HEK293 (cell line): ENCODE data around the gene EML6.

Experiments
- CTCF ChIA-PET: fragments of 350-600 bp; formaldehyde crosslinking; extraction: SDS; loops from one replicate; lab custom pipeline; 2021; ENCODE audit warnings: antibody characterized with exemption; lab: Yijun Ruan, JAX
- POLR2A ChIA-PET: fragments of 300-600 bp; formaldehyde crosslinking; extraction: SDS; loops from one replicate; lab custom pipeline; 2020; ENCODE audit warnings: antibody characterized with exemption, inconsistent platforms; lab: Yijun Ruan, JAX
- H3K27ac ChIP-seq: fragments of 200-500 bp; sonication (Bioruptor generic); 2 replicates; pipeline ENCODE4 v1.5.1; 2014; ENCODE audit warnings: low read depth, low read length, control low read depth, inconsistent platforms; ENCODE audit errors: extremely low read depth
- H3K36me3 ChIP-seq, 2 experiments: fragments of 200-500 bp in 1 of 2; sonication (Bioruptor generic) in 1 of 2; 1 replicate in 1 of 2; 2 replicates in 1 of 2; pipeline ENCODE4 v1.5.1; 2014 to 2017; ENCODE audit warnings: inconsistent platforms in 2 of 2, low read length in 2 of 2; ENCODE audit not compliant: control insufficient read depth in 2 of 2, insufficient read depth in 1 of 2
- H3K4me1 ChIP-seq: fragments of 200-500 bp; sonication (Bioruptor generic); 2 replicates; pipeline ENCODE4 v1.5.1; 2014; ENCODE audit warnings: mild to moderate bottlenecking, low read length, inconsistent platforms; ENCODE audit not compliant: control insufficient read depth, insufficient read depth
- H3K4me3 ChIP-seq: 2 replicates; pipeline ENCODE4 v1.5.1; 2011; ENCODE audit warnings: low read depth, mild to moderate bottlenecking, control low read depth, low read length, moderate library complexity
- H3K9me3 ChIP-seq: fragments of 200-500 bp; sonication (Bioruptor generic); 2 replicates; pipeline ENCODE4 v1.5.1; 2014; ENCODE audit warnings: low read depth, low read length, inconsistent platforms; ENCODE audit not compliant: control insufficient read depth, insufficient read depth
- MEIS1 ChIP-seq: sonication (generic); formaldehyde crosslinking; IDR thresholded peaks from 2 replicates; pipeline ENCODE4 v1.8.1; 2022; ENCODE audit warnings: missing genetic modification reagents, mild to moderate bottlenecking, borderline replicate concordance
- PRDM2 ChIP-seq: fragments of 450-650 bp; formaldehyde crosslinking; IDR thresholded peaks from 2 replicates; pipeline ENCODE4 v1.5.1; 2016; ENCODE audit warnings: missing biosample characterization, missing genetic modification characterization, borderline replicate concordance
- ZNF112 ChIP-seq: fragments of 450-650 bp; formaldehyde crosslinking; IDR thresholded peaks from 2 replicates; pipeline ENCODE4 v1.5.0; 2017; ENCODE audit warnings: missing biosample characterization, missing genetic modification characterization
- ZNF146 ChIP-seq: fragments of 450-650 bp; formaldehyde crosslinking; IDR thresholded peaks from 2 replicates; pipeline ENCODE4 v1.5.1; 2016; ENCODE audit warnings: missing biosample characterization, missing genetic modification characterization
- ZNF248 ChIP-seq: fragments of 450-650 bp; formaldehyde crosslinking; IDR thresholded peaks from 2 replicates; pipeline ENCODE4 v1.5.1; 2017; ENCODE audit warnings: missing biosample characterization, missing genetic modification characterization
- ZNF404 ChIP-seq: fragments of 450-650 bp; formaldehyde crosslinking; IDR thresholded peaks from 2 replicates; pipeline ENCODE4 v1.5.1; 2017; ENCODE audit warnings: missing biosample characterization, missing genetic modification characterization
- ZNF626 ChIP-seq: fragments of 450-650 bp; sonication (Bioruptor Pico); formaldehyde crosslinking; IDR thresholded peaks from 2 replicates; pipeline ENCODE4 v1.5.1; 2018; ENCODE audit warnings: missing biosample characterization, missing genetic modification characterization, inconsistent platforms
- ZNF692 ChIP-seq: fragments of 450-650 bp; formaldehyde crosslinking; IDR thresholded peaks from 2 replicates; pipeline ENCODE4 v1.5.1; 2016; ENCODE audit warnings: missing biosample characterization, missing genetic modification characterization
- ZSCAN5A ChIP-seq: fragments of 450-650 bp; formaldehyde crosslinking; IDR thresholded peaks from 2 replicates; pipeline ENCODE4 v1.5.1; 2016; ENCODE audit warnings: missing biosample characterization, missing genetic modification characterization
- TF ChIP-seq, protein P1 (sequence below): fragments of 450-650 bp; formaldehyde crosslinking; IDR thresholded peaks from 2 replicates; pipeline ENCODE4 v1.5.1; 2016; ENCODE audit warnings: missing biosample characterization, missing genetic modification characterization
- TF ChIP-seq, protein P2 (sequence below): fragments of 450-650 bp; formaldehyde crosslinking; IDR thresholded peaks from 2 replicates; pipeline ENCODE4 v1.5.1; 2016; ENCODE audit warnings: missing biosample characterization, missing genetic modification characterization

Gene EML6

GRCh38 chr2:54880428-54880827, 157.0 kb downstream of the EML6 start (continued):
- TF ChIP-seq PRDM2 (tag by site-specific recombination) (no peak), ZNF404 (no peak)

DNA sequence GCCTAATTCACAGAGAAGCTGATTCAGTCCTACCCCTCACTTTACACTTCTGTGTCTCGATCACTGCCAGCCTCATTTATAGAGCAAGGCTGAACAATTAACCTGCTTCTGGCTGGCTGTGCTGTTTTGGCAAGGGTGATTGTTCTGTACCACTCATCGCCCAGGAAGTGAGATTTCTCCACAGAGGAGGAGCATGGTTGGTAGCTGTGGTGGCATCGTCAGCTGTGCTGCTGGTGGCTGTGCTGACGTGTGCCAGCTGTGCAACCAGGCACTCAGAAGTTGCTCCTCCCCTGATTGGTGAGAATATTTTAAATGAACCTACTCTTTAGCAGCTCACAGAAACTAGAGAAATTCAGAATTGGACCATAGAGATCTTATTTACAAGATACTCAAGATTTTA, 158.3 kb downstream of the EML6 start:
- POLR2A ChIA-PET = interaction anchor here (0.6 kb wide), 1 partner anchor 755 kb away, joined by 3 read pairs; no protein-coding TSS in a partner anchor
- H3K36me3 ChIP-seq = no peaks in the 10 kb centered on the region; a peak in 1 of 3 replicates
- H3K4me1 ChIP-seq = no peaks in the 10 kb centered on the region; the same call in 1 of the 2 replicates
- H3K9me3 ChIP-seq = no peaks in the 10 kb centered on the region
- no peak overlapping the region for H3K4me3 ChIP-seq
- CTCF ChIA-PET = no interaction called here
- TF ChIP-seq ZNF692 (tag by site-specific recombination) = no peak
- no peak for TF ChIP-seq ZSCAN5A (tag by site-specific recombination)
- TF ChIP-seq, protein P1, sequence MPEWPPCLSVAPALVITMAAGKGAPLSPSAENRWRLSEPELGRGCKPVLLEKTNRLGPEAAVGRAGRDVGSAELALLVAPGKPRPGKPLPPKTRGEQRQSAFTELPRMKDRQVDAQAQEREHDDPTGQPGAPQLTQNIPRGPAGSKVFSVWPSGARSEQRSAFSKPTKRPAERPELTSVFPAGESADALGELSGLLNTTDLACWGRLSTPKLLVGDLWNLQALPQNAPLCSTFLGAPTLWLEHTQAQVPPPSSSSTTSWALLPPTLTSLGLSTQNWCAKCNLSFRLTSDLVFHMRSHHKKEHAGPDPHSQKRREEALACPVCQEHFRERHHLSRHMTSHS = no peak
- TF ChIP-seq ZNF248 = no peak
- TF ChIP-seq MEIS1 (CRISPR knock-in tag) = no peak
- TF ChIP-seq, protein P2, sequence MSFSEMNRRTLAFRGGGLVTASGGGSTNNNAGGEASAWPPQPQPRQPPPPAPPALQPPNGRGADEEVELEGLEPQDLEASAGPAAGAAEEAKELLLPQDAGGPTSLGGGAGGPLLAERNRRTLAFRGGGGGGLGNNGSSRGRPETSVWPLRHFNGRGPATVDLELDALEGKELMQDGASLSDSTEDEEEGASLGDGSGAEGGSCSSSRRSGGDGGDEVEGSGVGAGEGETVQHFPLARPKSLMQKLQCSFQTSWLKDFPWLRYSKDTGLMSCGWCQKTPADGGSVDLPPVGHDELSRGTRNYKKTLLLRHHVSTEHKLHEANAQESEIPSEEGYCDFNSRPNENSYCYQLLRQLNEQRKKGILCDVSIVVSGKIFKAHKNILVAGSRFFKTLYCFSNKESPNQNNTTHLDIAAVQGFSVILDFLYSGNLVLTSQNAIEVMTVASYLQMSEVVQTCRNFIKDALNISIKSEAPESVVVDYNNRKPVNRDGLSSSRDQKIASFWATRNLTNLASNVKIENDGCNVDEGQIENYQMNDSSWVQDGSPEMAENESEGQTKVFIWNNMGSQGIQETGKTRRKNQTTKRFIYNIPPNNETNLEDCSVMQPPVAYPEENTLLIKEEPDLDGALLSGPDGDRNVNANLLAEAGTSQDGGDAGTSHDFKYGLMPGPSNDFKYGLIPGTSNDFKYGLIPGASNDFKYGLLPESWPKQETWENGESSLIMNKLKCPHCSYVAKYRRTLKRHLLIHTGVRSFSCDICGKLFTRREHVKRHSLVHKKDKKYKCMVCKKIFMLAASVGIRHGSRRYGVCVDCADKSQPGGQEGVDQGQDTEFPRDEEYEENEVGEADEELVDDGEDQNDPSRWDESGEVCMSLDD (tag by site-specific recombination) = no peak
- TF ChIP-seq ZNF626 (tag by site-specific recombination) = no peak
- no peak for TF ChIP-seq ZNF112 (tag by site-specific recombination)
- TF ChIP-seq ZNF146 (tag by site-specific recombination) = no peak
- no peak overlapping the region for H3K27ac ChIP-seq
